Measurements from ENCODE around the gene PAF1.

The PAF1 gene

GRCh38 chr19:39411081-39411831 lies 20.4 kb upstream of the PAF1 start:
- H3K4me1 ChIP-seq (ENCODE audit: control insufficient read depth, low read depth, low read length): peaks cover 16% of the 10 kb centered on the region
- WGBS (ENCODE audit: extremely low coverage, insufficient coverage, low lambda C conversion rate): 100% methylated on average over 1 of the region's 9 CpGs
- H3K4ac ChIP-seq (ENCODE audit: low read depth, low read length): no peak overlapping the region
- peak overlapping the region; percentile 7 for H3K27ac ChIP-seq (ENCODE audit: low read depth, low read length)
- H3K56ac ChIP-seq (ENCODE audit: low read length): peak overlapping the region; percentile 76
- no peak overlapping the region for H4K5ac ChIP-seq (ENCODE audit: low read length)
- peaks cover 15% of the 10 kb centered on the region for H3K79me1 ChIP-seq (ENCODE audit: low read length)
- H3K18ac ChIP-seq (ENCODE audit: low read length): no peak overlapping the region
- H2BK120ac ChIP-seq (ENCODE audit: low read depth, low read length): no peak overlapping the region
- no peak overlapping the region for H2BK5ac ChIP-seq (ENCODE audit: low read length)
- peak overlapping the region; percentile 66 for H2AK5ac ChIP-seq (ENCODE audit: low read length)
- H3K4me2 ChIP-seq (ENCODE audit: low read length): peak overlapping the region; percentile 21
- H3K9ac ChIP-seq (ENCODE audit: low read length): peak overlapping the region; percentile 92
- H4K8ac ChIP-seq (ENCODE audit: low read depth, low read length): no peak overlapping the region
- no peak overlapping the region for H2BK15ac ChIP-seq (replicated peaks; ENCODE audit: low read depth)
- H3K27me3 ChIP-seq (ENCODE audit: insufficient read depth, low read length, poor library complexity): no peaks in the 10 kb centered on the region
- no peaks in the 10 kb centered on the region for H3K36me3 ChIP-seq (ENCODE audit: control insufficient read depth, insufficient read depth, low read length)
- H3K79me2 ChIP-seq (ENCODE audit: control insufficient read depth, insufficient read depth, low read length): peaks cover 51% of the 10 kb centered on the region
- no peak overlapping the region for H3K4me3 ChIP-seq (ENCODE audit: low read length)
- DNase-seq: peak; percentile 42
- H3K23ac ChIP-seq (ENCODE audit: low read length): no peak overlapping the region

GRCh38 chr19:39410831-39411080 lies 19.9 kb upstream of the PAF1 start:
- H3K4me3 ChIP-seq (ENCODE audit: low read length): no peak overlapping the region
- no peak overlapping the region for H2BK15ac ChIP-seq (replicated peaks; ENCODE audit: low read depth)
- H3K4me2 ChIP-seq (ENCODE audit: low read length): peak overlapping the region; percentile 78
- peak overlapping the region; percentile 73 for H3K56ac ChIP-seq (ENCODE audit: low read length)
- no peak overlapping the region for H2BK5ac ChIP-seq (ENCODE audit: low read length)
- H3K23ac ChIP-seq (ENCODE audit: low read length): no peak overlapping the region
- H3K9ac ChIP-seq (ENCODE audit: low read length): peak overlapping the region; percentile 92
- DNase-seq: no peak
- WGBS (ENCODE audit: extremely low coverage, insufficient coverage, low lambda C conversion rate): no CpG with 5 or more reads among the region's 1 CpG
- peaks cover 46% of the 10 kb centered on the region for H3K79me2 ChIP-seq (ENCODE audit: control insufficient read depth, insufficient read depth, low read length)
- H3K79me1 ChIP-seq (ENCODE audit: low read length): peaks cover 12% of the 10 kb centered on the region
- H3K27ac ChIP-seq (ENCODE audit: low read depth, low read length): peak overlapping the region; percentile 7
- H4K5ac ChIP-seq (ENCODE audit: low read length): no peak overlapping the region
- peak overlapping the region; percentile 44 for H3K4ac ChIP-seq (ENCODE audit: low read depth, low read length)
- no peaks in the 10 kb centered on the region for H3K36me3 ChIP-seq (ENCODE audit: control insufficient read depth, insufficient read depth, low read length)
- H4K8ac ChIP-seq (ENCODE audit: low read depth, low read length): no peak overlapping the region
- peak overlapping the region; percentile 43 for H3K18ac ChIP-seq (ENCODE audit: low read length)
- H2BK120ac ChIP-seq (ENCODE audit: low read depth, low read length): no peak overlapping the region
- H3K27me3 ChIP-seq (ENCODE audit: insufficient read depth, low read length, poor library complexity): no peaks in the 10 kb centered on the region
- H2AK5ac ChIP-seq (ENCODE audit: low read length): no peak overlapping the region
- peaks cover 16% of the 10 kb centered on the region for H3K4me1 ChIP-seq (ENCODE audit: control insufficient read depth, low read depth, low read length)

- Histone ChIP-seq H2BK15ac (replicated peaks; ENCODE audit: low read depth) (no peak overlapping the region), H2BK120ac (ENCODE audit: low read depth, low read length) (peak overlapping the region; percentile 88), H3K56ac (ENCODE audit: low read length) (peak overlapping the region; percentile 73), H3K4me2 (ENCODE audit: low read length) (peak overlapping the region; percentile 78), H3K9ac (ENCODE audit: low read length) (peak overlapping the region; percentile 92), H2AK5ac (ENCODE audit: low read length) (peak overlapping the region; percentile 4), H3K27me3 (ENCODE audit: insufficient read depth, low read length, poor library complexity) (no peaks in the 10 kb centered on the region), H3K27ac (ENCODE audit: low read depth, low read length) (peak overlapping the region; percentile 92), H4K5ac (ENCODE audit: low read length) (no peak overlapping the region), H3K4me1 (ENCODE audit: control insufficient read depth, low read depth, low read length) (peaks cover 16% of the 10 kb centered on the region), H4K8ac (ENCODE audit: low read depth, low read length) (peak overlapping the region; percentile 90), H3K4ac (ENCODE audit: low read depth, low read length) (peak overlapping the region; percentile 62), H3K79me1 (ENCODE audit: low read length) (peaks cover 9% of the 10 kb centered on the region), H3K23ac (ENCODE audit: low read length) (no peak overlapping the region), H3K36me3 (ENCODE audit: control insufficient read depth, insufficient read depth, low read length) (no peaks in the 10 kb centered on the region), H3K79me2 (ENCODE audit: control insufficient read depth, insufficient read depth, low read length) (peaks cover 43% of the 10 kb centered on the region), H2BK5ac (ENCODE audit: low read length) (peak overlapping the region; percentile 91), H3K18ac (ENCODE audit: low read length) (peak overlapping the region; percentile 98), H3K4me3 (ENCODE audit: low read length) (peak overlapping the region; percentile 11)
- no CpG with 5 or more reads among the region's 35 CpGs for WGBS (ENCODE audit: extremely low coverage, insufficient coverage, low lambda C conversion rate)
- DNase-seq: peak; percentile 73
Measured at GRCh38 chr19:39410017-39410830, 19.3 kb upstream of the PAF1 start.

DNA sequence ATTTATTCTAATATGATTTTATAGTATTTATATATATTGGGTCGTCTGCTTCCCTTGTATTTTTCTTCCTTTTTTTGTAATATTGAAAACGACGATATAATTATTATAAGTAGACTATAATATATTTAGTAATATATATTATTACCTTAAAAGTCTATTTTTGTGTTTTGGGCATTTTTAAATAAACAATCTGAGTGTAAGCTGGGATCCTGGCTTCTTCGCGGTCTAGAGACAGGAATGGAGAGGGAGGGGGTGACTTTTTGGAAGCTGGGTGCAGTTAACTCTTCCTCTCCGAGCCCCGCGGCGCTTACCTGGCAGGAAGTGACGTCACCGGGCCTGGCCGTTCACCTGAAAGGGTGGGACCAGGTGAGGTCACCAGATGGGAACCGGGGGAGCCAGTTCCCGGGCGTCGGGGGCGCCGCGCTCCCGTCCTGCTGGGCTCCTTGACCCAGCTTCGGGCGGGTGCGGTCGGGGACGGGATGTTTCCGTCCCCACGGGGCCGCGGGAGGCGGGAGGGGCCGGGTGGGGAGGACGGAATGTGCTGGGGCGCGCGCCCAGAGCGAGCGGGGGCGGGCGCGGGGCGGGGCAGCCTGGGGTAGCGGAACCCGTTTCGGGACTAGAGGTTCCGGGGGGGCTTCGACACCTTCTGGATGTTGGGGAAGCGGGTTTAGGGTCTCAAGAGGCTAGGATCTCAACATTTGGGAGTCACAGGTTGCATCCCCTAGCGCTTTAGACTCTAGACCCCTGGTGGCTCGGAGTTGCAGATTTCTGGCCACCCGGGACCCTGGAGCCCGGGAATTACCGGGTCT lies 18.5 kb upstream of the PAF1 start:
- Histone ChIP-seq H3K79me2 (ENCODE audit: control insufficient read depth, insufficient read depth, low read length) (peaks cover 35% of the 10 kb centered on the region), H2BK5ac (ENCODE audit: low read length) (peak overlapping the region; percentile 91), H3K27me3 (ENCODE audit: insufficient read depth, low read length, poor library complexity) (no peaks in the 10 kb centered on the region), H3K9ac (ENCODE audit: low read length) (peak overlapping the region; percentile 92), H2BK15ac (replicated peaks; ENCODE audit: low read depth) (no peak overlapping the region), H3K27ac (ENCODE audit: low read depth, low read length) (peak overlapping the region; percentile 92), H3K23ac (ENCODE audit: low read length) (no peak overlapping the region), H3K36me3 (ENCODE audit: control insufficient read depth, insufficient read depth, low read length) (no peaks in the 10 kb centered on the region), H4K5ac (ENCODE audit: low read length) (no peak overlapping the region), H2BK120ac (ENCODE audit: low read depth, low read length) (peak overlapping the region; percentile 88), H3K18ac (ENCODE audit: low read length) (peak overlapping the region; percentile 98), H3K79me1 (ENCODE audit: low read length) (peaks cover 2% of the 10 kb centered on the region), H3K4me1 (ENCODE audit: control insufficient read depth, low read depth, low read length) (peaks cover 13% of the 10 kb centered on the region), H4K8ac (ENCODE audit: low read depth, low read length) (peak overlapping the region; percentile 90), H3K56ac (ENCODE audit: low read length) (peak overlapping the region; percentile 73), H3K4ac (ENCODE audit: low read depth, low read length) (peak overlapping the region; percentile 62), H3K4me2 (ENCODE audit: low read length) (peak overlapping the region; percentile 78), H2AK5ac (ENCODE audit: low read length) (no peak overlapping the region), H3K4me3 (ENCODE audit: low read length) (peak overlapping the region; percentile 37)
- peak; percentile 94 for DNase-seq
- no CpG with 5 or more reads among the region's 52 CpGs for WGBS (ENCODE audit: extremely low coverage, insufficient coverage, low lambda C conversion rate)

DNA sequence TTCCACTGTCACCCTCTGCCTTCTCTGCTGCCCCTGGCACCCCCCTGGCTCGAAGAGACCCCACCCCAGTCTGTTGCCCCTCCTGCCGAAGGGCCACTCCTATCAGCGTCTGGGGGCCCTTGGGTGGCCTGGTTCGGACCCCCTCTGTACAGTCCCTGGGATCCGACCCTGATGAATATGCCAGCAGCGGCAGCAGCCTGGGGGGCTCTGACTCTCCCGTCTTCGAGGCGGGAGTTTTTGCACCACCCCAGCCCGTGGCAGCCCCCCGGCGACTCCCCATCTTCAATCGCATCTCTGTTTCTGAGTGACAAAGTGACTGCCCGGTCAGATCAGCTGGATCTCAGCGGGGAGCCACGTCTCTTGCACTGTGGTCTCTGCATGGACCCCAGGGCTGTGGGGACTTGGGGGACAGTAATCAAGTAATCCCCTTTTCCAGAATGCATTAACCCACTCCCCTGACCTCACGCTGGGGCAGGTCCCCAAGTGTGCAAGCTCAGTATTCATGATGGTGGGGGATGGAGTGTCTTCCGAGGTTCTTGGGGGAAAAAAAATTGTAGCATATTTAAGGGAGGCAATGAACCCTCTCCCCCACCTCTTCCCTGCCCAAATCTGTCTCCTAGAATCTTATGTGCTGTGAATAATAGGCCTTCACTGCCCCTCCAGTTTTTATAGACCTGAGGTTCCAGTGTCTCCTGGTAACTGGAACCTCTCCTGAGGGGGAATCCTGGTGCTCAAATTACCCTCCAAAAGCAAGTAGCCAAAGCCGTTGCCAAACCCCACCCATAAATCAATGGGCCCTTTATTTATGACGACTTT lies 17.7 kb upstream of the PAF1 start:
- Histone ChIP-seq H3K79me1 (ENCODE audit: low read length) (no peaks in the 10 kb centered on the region), H3K36me3 (ENCODE audit: control insufficient read depth, insufficient read depth, low read length) (no peaks in the 10 kb centered on the region), H4K8ac (ENCODE audit: low read depth, low read length) (no peak overlapping the region), H3K56ac (ENCODE audit: low read length) (peak overlapping the region; percentile 65), H2BK15ac (replicated peaks; ENCODE audit: low read depth) (no peak overlapping the region), H3K18ac (ENCODE audit: low read length) (no peak overlapping the region), H3K4me1 (ENCODE audit: control insufficient read depth, low read depth, low read length) (peaks cover 13% of the 10 kb centered on the region), H3K23ac (ENCODE audit: low read length) (no peak overlapping the region), H2BK5ac (ENCODE audit: low read length) (no peak overlapping the region), H3K27ac (ENCODE audit: low read depth, low read length) (no peak overlapping the region), H3K27me3 (ENCODE audit: insufficient read depth, low read length, poor library complexity) (no peaks in the 10 kb centered on the region), H3K4me3 (ENCODE audit: low read length) (no peak overlapping the region), H3K4me2 (ENCODE audit: low read length) (peak overlapping the region; percentile 38), H3K79me2 (ENCODE audit: control insufficient read depth, insufficient read depth, low read length) (peaks cover 27% of the 10 kb centered on the region), H2BK120ac (ENCODE audit: low read depth, low read length) (no peak overlapping the region), H3K4ac (ENCODE audit: low read depth, low read length) (no peak overlapping the region), H3K9ac (ENCODE audit: low read length) (peak overlapping the region; percentile 99), H2AK5ac (ENCODE audit: low read length) (peak overlapping the region; percentile 88), H4K5ac (ENCODE audit: low read length) (no peak overlapping the region)
- no CpG with 5 or more reads among the region's 20 CpGs for whole genome bisulfite sequencing (ENCODE audit: extremely low coverage, insufficient coverage, low lambda C conversion rate)
- no peak for DNase-seq
